ENCODE data around the gene CD47.

- no peak for TF ChIP-seq POLR2AphosphoS5 (IDR thresholded peaks at IDR 0.05; ENCODE audit: borderline replicate concordance, low read depth, low read length)
- TF ChIP-seq EZH2 (IDR thresholded peaks at IDR 0.05): no peak
These were observed 34.8 kb upstream of the CD47 start for GRCh38 chr3:108125550-108126071.
